NCI-H2227 treated with DMSO at 0.1 percent for 48 hours (cell line): Measurements from ENCODE around the gene OR52E1.
"Not testable (repeated sequence)": the region's sequence is repeated elsewhere in the genome, so short reads cannot be mapped to it uniquely, and the experiment has no call there.

Experiments
- DNase-seq: peaks from one replicate; lab custom pipeline; 2025; lab: John Stamatoyannopoulos, UW

Gene OR52E1

GRCh38 chr11:5069272-5069671, at the start of gene OR52E1:
Gene OR52E1, plus strand, starts transcription at chr11:5069572.
- DNase-seq, result no peak

DNA sequence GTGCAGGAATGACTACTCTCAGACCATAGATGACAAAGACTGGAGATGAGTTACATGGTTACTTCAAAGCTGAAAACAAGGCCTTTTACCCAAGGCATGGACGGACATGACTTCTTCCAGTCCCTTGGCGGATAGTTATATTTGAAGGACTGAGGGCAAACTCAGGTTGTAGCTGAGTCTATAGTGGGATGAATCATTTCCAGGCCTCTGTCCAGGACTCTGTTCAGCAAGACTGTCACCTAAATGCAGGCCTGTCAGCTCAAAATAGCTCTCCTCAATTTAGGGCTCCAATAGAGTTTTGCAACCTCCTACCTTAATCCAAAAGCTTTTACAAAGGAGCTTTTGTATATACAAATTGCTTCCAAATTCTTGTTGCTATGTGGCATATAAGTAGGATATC, 47.4 kb upstream of the OR52E1 start:
- DNase-seq, result no peak

GRCh38 chr11:5036669-5037068, 32.7 kb upstream of the OR52E1 start:
- no peak for DNase-seq

- no peak for DNase-seq
Observed at GRCh38 chr11:5037926-5038325, 31.4 kb upstream of the OR52E1 start.

- no peak for DNase-seq
Observed at GRCh38 chr11:5038341-5038740, 31.0 kb upstream of the OR52E1 start.

GRCh38 chr11:5040876-5041275, 28.5 kb upstream of the OR52E1 start:
- no peak for DNase-seq

DNA sequence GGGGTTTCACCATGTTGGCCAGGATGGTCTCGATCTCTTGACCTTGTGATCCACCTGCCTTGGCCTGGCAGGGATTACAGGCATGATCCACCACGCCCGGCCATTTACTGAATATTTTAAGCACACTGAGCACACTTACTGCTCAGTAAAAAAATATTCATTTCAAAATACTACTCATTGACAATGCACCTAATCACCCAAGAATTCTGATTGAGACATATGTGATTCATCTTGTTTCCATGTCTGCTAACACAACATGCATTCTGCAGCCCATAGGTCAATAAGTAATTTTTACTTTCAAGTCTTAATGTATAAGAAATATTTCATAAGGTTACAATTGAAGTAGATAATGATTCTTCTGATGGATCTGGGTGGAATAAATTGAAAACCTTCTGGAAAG, 27.3 kb upstream of the OR52E1 start:
- DNase-seq, result no peak

DNA sequence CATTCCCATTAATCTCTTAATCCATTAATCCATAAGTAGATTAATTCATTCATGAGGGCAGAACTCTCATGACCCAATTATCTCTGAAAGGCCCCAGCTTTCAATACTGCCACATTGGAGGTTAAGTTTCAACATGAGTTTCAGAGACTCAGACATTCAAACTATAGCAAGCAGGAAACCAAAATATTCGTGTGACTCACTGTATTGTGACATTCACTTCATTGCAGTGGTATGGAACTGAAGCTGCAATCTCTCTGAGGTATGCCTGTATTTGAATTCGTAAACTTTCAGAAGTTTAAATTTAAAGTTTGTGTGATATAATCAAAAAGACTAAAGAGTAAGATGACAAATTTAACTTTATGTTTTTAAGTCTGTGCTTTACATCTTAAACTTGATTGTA, 26.0 kb upstream of the OR52E1 start:
- DNase-seq, result no peak

- DNase-seq, result no peak
Observed at GRCh38 chr11:5046226-5046625, 23.1 kb upstream of the OR52E1 start, which contains the start of gene OR52J3. Gene OR52J3, plus strand, starts transcription at chr11:5046526. Its CDS starts 0 bp downstream, at chr11:5046526.

DNA sequence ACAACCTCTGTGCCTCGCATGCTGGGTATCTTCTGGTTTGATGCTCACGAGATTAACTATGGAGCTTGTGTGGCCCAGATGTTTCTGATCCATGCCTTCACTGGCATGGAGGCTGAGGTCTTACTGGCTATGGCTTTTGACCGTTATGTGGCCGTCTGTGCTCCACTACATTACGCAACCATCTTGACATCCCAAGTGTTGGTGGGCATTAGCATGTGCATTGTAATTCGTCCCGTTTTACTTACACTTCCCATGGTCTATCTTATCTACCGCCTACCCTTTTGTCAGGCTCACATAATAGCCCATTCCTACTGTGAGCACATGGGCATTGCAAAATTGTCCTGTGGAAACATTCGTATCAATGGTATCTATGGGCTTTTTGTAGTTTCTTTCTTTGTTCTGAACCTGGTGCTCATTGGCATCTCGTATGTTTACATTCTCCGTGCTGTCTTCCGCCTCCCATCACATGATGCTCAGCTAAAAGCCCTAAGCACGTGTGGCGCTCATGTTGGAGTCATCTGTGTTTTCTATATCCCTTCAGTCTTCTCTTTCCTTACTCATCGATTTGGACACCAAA, 22.5 kb upstream of the OR52E1 start:
- no peak for DNase-seq

GRCh38 chr11:5058679-5059078, 10.7 kb upstream of the OR52E1 start:
- not testable (repeated sequence) for DNase-seq

DNA sequence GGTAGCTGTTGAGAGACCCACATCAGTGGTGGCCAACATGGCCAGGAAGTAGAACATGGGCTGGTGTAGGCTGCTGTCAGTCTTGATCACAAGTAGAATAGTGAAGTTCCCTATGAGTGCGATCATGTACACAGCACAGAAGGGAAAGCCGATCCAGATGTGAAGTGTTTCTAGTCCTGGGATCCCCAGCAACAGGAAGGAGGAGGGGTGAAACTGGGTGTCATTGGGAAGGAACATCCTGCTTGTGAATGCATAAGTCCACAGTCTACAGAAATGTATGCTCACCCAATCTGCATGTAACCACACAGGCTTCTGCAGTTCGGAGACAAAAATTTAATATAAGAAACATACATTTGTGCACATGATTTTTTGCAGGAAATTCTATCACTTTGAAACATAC, 10.0 kb upstream of the OR52E1 start, which contains the start of gene OR52E2:
Gene OR52E2, minus strand, starts transcription at position 237 of the 400 bp plus-strand sequence. Its CDS starts 0 bp downstream, at position 237.
- no peak for DNase-seq

GRCh38 chr11:5065027-5065426, 4.3 kb upstream of the OR52E1 start:
- DNase-seq, result no peak

GRCh38 chr11:5071799-5072198, 2.4 kb downstream of the OR52E1 start:
- DNase-seq, result no peak

DNA sequence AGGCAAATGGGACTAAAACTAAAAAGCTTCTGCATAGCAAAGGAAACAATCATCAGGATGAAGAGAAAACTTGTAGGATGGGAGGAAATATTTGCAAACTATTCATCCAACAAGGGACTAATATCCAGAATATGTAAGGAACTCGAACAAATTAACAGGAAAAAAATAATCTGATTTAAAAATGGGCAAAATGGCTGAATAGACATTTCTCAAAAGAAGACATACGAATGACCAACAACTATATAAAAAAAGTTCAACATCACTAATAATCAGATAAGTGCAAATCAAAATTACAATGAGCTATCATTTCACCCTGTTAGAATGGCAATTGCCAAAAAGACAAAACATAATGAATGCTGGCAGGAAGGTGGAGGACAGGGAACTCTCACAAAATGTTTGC, 12.0 kb downstream of the OR52E1 start:
- no peak for DNase-seq

- DNase-seq, result no peak
Observed at GRCh38 chr11:5083602-5084001, 14.2 kb downstream of the OR52E1 start.

GRCh38 chr11:5088556-5088955, 19.2 kb downstream of the OR52E1 start:
- DNase-seq, result no peak

GRCh38 chr11:5090668-5091067, 21.3 kb downstream of the OR52E1 start:
- DNase-seq, result no peak

DNA sequence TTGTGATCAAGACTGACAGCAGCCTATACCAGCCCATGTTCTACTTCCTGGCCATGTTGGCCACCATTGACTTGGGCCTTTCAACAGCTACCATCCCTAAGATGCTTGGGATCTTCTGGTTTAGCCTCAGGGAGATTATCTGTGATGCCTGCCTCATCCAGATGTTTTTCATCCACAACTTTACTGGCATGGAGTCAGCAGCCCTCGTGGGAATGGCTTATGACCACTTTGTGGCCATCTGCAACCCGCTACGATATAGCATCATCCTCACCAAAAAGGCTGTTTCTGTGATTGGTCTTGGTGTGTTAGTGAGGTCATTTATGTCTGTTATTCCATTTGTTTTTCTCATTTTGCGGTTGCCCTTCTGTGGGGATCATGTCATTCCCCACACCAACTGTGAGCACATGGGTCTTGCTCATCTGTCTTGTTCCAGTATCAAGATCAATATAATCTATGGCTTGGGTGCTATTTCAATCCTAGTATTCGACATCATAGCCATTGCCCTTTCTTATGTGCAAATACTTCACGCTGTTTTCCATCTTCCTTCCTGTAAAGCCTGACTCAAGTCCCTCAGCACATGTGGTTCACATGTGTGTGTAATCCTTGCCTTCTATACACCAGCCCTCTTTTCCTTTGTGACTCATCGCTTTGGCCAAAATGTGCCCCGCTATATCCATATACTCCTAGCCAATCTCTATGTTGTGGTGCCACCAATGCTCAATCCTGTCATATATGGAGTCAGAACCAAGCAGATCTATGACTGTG, 23.6 kb downstream of the OR52E1 start:
- DNase-seq, result no peak

GRCh38 chr11:5096011-5096410, 26.6 kb downstream of the OR52E1 start:
- no peak for DNase-seq

GRCh38 chr11:5102246-5102645, 32.9 kb downstream of the OR52E1 start:
- DNase-seq, result no peak

DNA sequence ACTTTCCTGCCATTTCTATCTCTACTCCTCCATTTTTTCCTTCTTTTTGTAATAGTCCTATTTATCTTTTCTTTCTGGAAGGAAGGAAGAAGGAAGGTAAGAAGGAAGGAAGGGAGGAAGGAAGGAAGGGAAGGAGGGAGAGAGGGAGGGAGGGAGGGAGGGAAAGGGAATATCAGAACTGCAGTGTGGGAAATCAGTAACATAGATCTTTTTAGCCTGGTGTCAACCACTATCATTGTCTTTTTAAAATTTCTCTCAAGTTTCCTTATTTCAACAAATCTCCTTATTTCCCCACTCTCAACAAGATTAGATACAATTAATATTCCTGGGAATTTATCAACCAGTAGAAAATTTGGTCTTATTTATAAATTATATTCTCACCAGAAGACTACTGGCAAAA, 33.7 kb downstream of the OR52E1 start:
- no peak for DNase-seq

DNA sequence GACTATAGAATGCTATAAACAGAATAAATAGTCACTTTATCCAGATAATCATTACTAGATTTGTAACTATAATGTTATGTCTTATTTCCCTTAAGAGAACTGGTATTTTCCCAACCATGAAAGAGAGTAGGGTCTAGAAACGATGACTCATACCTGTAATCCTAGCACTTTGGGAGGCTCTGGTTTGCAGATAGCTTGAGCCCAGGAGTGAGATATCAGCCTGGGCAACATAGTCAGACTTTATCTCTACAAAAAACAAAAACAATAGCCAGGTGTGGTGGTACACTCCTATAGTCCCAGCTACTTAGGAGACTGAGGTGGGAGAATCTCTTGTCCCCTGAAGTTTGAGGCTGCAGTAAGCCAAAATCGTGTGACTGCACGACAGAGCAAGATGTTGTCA, 37.9 kb downstream of the OR52E1 start:
- DNase-seq, result no peak

DNA sequence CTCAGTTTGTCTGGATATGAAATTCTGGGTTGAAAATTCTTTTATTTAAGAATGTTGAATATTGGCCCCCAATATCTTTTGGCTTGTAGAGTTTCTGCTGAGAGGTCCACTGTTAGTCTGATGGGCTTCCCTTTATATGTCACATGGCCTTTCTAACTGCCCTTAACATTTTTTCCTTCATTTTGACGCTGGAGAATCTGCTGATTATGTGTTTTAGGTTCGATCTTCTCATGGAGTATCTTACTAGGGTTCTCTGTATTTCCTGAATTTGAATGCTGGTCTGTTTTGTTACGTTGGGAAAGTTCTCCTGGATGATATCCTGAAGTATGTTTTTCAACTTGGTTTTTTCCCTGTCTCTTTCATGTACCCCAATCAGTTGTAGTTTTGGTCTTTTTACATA, 46.0 kb downstream of the OR52E1 start:
- no peak for DNase-seq
